DMS79 (cell line): Measurements from ENCODE around the gene ZNF681.
"Not testable (repeated sequence)": the region's sequence is repeated elsewhere in the genome, so short reads cannot be mapped to it uniquely, and the experiment has no call there.

Experiments used
- DNase-seq: peaks from one replicate; lab custom pipeline; 2025; lab: John Stamatoyannopoulos, UW

ZNF681 gene

GRCh38 chr19:23692937-23693336 is 65.8 kb downstream of the ZNF681 start:
- DNase-seq: not testable (repeated sequence)
